ENCODE measurements around the gene TBKBP1.

- no peak for TF ChIP-seq CTCF (conservative IDR thresholded peaks at IDR 0.05 in 1 of 2, IDR thresholded peaks at IDR 0.05 in 1 of 2; ENCODE audit: extremely low read depth in 1 of 2, insufficient read depth in 1 of 2, low read depth in 1 of 2, low read length in 2 of 2)
- TF ChIP-seq EZH2 (IDR thresholded peaks at IDR 0.05; ENCODE audit: borderline replicate concordance, low read length): no peak
Observed at GRCh38 chr17:47735139-47735464, 41.1 kb downstream of the TBKBP1 start.
